GM23338 (cell line): ENCODE results near the gene UBAC2. TPM values are rescaled to one million over a fixed set of nuclear protein-coding genes. Genes with fewer than 3 reads are reported as not detected.

Experiments
- ATAC-seq: fragments of 200-7000 bp; cut with Tn5 transposase; 3 replicates; pipeline ENCODE4 v1.9.1; 2020
- DNase-seq: peaks from one replicate; pipeline ENCODE4 v3.0.0-alpha.2; 2015; ENCODE audit warnings: low spot score
- H2AFZ ChIP-seq: fragments of 200-600 bp; sonication (generic); 2 replicates; pipeline ENCODE4 v1.8.0; 2016; ENCODE audit warnings: antibody characterized with exemption, mild to moderate bottlenecking, moderate library complexity
- H3F3A ChIP-seq: fragments of 200-600 bp; sonication (generic); replicated peaks from 2 replicates; pipeline ENCODE4 v1.8.0; 2017; ENCODE audit warnings: antibody characterized with exemption, mixed run types, low read depth
- H3K27ac ChIP-seq: fragments of 200-600 bp; sonication (generic); 2 replicates; pipeline ENCODE4 v1.6.1; 2016; ENCODE audit warnings: low read depth
- H3K27me3 ChIP-seq: fragments of 200-600 bp; sonication (generic); 2 replicates; pipeline ENCODE4 v1.8.0; 2016; ENCODE audit warnings: mild to moderate bottlenecking, mixed run types, moderate library complexity; ENCODE audit not compliant: insufficient read depth
- H3K36me3 ChIP-seq: fragments of 200-600 bp; sonication (generic); 2 replicates; pipeline ENCODE4 v1.8.0; 2016; ENCODE audit warnings: mild to moderate bottlenecking; ENCODE audit not compliant: insufficient read depth
- H3K4me1 ChIP-seq: fragments of 200-600 bp; sonication (generic); 2 replicates; pipeline ENCODE4 v1.8.0; 2016; ENCODE audit warnings: mild to moderate bottlenecking, moderate library complexity; ENCODE audit not compliant: insufficient read depth
- H3K4me2 ChIP-seq: fragments of 200-600 bp; sonication (generic); 2 replicates; pipeline ENCODE4 v1.7.1; 2017; ENCODE audit warnings: mixed run types
- H3K4me3 ChIP-seq: fragments of 200-600 bp; sonication (generic); 2 replicates; pipeline ENCODE4 v1.6.1; 2016; ENCODE audit warnings: mixed run types
- H3K79me2 ChIP-seq: fragments of 200-600 bp; sonication (generic); replicated peaks from 2 replicates; pipeline ENCODE4 v1.8.0; 2017; ENCODE audit warnings: mild to moderate bottlenecking; ENCODE audit not compliant: insufficient read depth
- H3K9me2 ChIP-seq: fragments of 200-600 bp; sonication (generic); 2 replicates; pipeline ENCODE4 v1.8.0; 2017; ENCODE audit not compliant: insufficient read depth
- H4K20me1 ChIP-seq: fragments of 200-600 bp; sonication (generic); replicated peaks from 2 replicates; pipeline ENCODE4 v1.8.0; 2017; ENCODE audit warnings: mild to moderate bottlenecking; ENCODE audit not compliant: insufficient read depth
- H3K27ac Mint-ChIP-seq: 2 replicates; pipeline ENCODE4 v1.8.0; 2020; ENCODE audit warnings: inconsistent platforms, mild to moderate bottlenecking, moderate library complexity, mixed read lengths
- H3K27me3 Mint-ChIP-seq: 3 replicates; pipeline ENCODE4 v1.8.0; 2022; ENCODE audit warnings: low read depth, mild to moderate bottlenecking, moderate library complexity, mixed read lengths, inconsistent platforms; ENCODE audit not compliant: insufficient read depth, poor library complexity
- H3K36me3 Mint-ChIP-seq: 3 replicates; pipeline ENCODE4 v1.8.0; 2021; ENCODE audit warnings: low read depth, mild to moderate bottlenecking, inconsistent platforms, moderate library complexity, mixed read lengths
- H3K4me1 Mint-ChIP-seq: 3 replicates; pipeline ENCODE4 v1.8.0; 2020; ENCODE audit warnings: mild to moderate bottlenecking, inconsistent platforms, mixed read lengths
- H3K4me3 Mint-ChIP-seq: 3 replicates; pipeline ENCODE4 v1.8.0; 2021; ENCODE audit warnings: moderate library complexity, mild to moderate bottlenecking, inconsistent platforms, mixed read lengths
- H3K9me3 Mint-ChIP-seq: 3 replicates; pipeline ENCODE4 v1.8.0; 2020; ENCODE audit warnings: moderate library complexity, mild to moderate bottlenecking, inconsistent platforms, mixed read lengths
- CREB1 ChIP-seq: fragments of 250-450 bp; sonication (Bioruptor Pico); IDR thresholded peaks from 2 replicates; pipeline ENCODE4 v1.5.0; 2020; ENCODE audit warnings: low read depth, mild to moderate bottlenecking, moderate library complexity
- EZH2 ChIP-seq: fragments of 200-600 bp; sonication (generic); IDR thresholded peaks from one replicate; pipeline ENCODE4 v1.8.0; 2017; ENCODE audit warnings: antibody characterized with exemption, mild to moderate bottlenecking, low read depth; ENCODE audit not compliant: unreplicated experiment
- EZH2phosphoT487 ChIP-seq: fragments of 200-600 bp; sonication (generic); IDR thresholded peaks from one replicate; pipeline ENCODE4 v1.8.1; 2018; ENCODE audit warnings: antibody characterized with exemption; ENCODE audit not compliant: unreplicated experiment
- JUNB ChIP-seq: IDR thresholded peaks from one replicate; pipeline ENCODE4 v1.6.1; 2016; ENCODE audit warnings: antibody characterized with exemption; ENCODE audit not compliant: unreplicated experiment
- NANOG ChIP-seq: IDR thresholded peaks from 2 replicates; pipeline ENCODE4 v1.6.1; 2016; ENCODE audit warnings: antibody characterized with exemption, borderline replicate concordance
- STAT1 ChIP-seq: IDR thresholded peaks from one replicate; pipeline ENCODE4 v1.6.1; 2016; ENCODE audit warnings: antibody characterized with exemption; ENCODE audit not compliant: unreplicated experiment
- ZNF114 ChIP-seq: fragments of 250-450 bp; sonication (Bioruptor Pico); IDR thresholded peaks from 2 replicates; pipeline ENCODE4 v1.5.0; 2020; ENCODE audit warnings: mild to moderate bottlenecking, moderate library complexity
- ZNF331 ChIP-seq: fragments of 250-450 bp; sonication (Bioruptor Pico); IDR thresholded peaks from 2 replicates; pipeline ENCODE4 v1.5.0; 2020; ENCODE audit warnings: low read depth, mild to moderate bottlenecking, moderate library complexity
- polyA plus RNA-seq: library from polyadenylated mRNA; unstranded; fragments of >200 nt; fragmentation: Nextera tagmentation; extraction: Ambion mirVana; gene quantifications from 2 replicates; pipeline ENCODE4 v1.2.1, GENCODE V29; 2016
- total RNA-seq: library from RNA; depleted of rRNA; stranded (reverse); fragments of >200 nt; shearing (Covaris generic); gene quantifications from 2 replicates; pipeline ENCODE4 v1.2.3, GENCODE V29; 2014
- TF ChIP-seq, protein P1 (sequence below): IDR thresholded peaks from 2 replicates; pipeline ENCODE4 v1.6.1; 2016; ENCODE audit warnings: antibody characterized with exemption
- TF ChIP-seq, protein P2 (sequence below): fragments of 250-450 bp; sonication (Bioruptor Pico); IDR thresholded peaks from 2 replicates; pipeline ENCODE4 v1.5.0; 2020; ENCODE audit warnings: mild to moderate bottlenecking, moderate library complexity

The UBAC2 gene
- total and polyA plus RNA-seq, 2 experiments from 2014 or later: 37.9 to 76.9 TPM

DNA sequence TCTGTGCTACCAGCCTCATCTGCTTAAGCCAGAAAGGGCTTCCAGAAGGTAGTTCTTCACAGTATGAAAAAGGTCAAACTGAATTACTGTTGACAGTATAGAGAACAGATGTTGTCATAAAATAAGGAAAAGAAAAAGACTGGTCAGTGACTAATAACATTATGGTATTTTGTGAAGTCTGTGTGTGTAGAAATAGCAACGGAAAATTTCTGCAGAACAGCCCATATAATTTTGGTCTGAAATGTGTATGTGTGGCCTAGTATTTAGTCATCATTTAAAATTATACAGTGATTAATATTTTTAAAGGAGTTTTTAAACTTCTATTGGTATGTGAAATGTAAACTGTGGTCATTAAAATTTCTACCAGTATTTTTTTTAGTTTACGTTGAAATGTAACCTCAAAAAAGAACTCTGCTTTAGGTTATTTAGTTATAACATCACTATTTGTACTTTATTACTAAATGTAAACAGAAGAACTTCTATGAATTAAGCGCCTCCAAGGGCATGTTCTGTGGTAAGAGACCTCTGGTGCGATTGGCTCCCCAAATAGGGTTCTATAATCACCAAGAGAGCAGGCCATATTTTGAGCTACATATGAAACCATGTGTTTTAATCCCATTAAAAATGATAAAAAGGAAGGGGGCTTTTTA, 109.9 kb downstream of the UBAC2 start:
- H3K4me3 ChIP-seq: no peak overlapping the region
- H3K4me1 ChIP-seq: peaks cover 9% of the 10 kb centered on the region
- H3K36me3 Mint-ChIP-seq: peaks cover 8% of the 10 kb centered on the region; the same call in 1 of the 3 replicates
- no peaks in the 10 kb centered on the region for H3K27me3 ChIP-seq
- 0 out of 2 replicates have a peak overlapping the region, but pooled peaks have one; percentile 13 for H3K27ac ChIP-seq
- TF ChIP-seq, protein P1, sequence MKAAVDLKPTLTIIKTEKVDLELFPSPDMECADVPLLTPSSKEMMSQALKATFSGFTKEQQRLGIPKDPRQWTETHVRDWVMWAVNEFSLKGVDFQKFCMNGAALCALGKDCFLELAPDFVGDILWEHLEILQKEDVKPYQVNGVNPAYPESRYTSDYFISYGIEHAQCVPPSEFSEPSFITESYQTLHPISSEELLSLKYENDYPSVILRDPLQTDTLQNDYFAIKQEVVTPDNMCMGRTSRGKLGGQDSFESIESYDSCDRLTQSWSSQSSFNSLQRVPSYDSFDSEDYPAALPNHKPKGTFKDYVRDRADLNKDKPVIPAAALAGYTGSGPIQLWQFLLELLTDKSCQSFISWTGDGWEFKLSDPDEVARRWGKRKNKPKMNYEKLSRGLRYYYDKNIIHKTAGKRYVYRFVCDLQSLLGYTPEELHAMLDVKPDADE: no peak
- TF ChIP-seq JUNB (no peak), CREB1 (CRISPR knock-in tag) (no peak)
- peaks cover 2% of the 10 kb centered on the region for H3K27me3 Mint-ChIP-seq
- no peaks in the 10 kb centered on the region for H3F3A ChIP-seq
- DNase-seq (no peak), ATAC-seq (no peak)
- H4K20me1 ChIP-seq: peaks cover 7% of the 10 kb centered on the region
- H3K9me3 Mint-ChIP-seq: no peaks in the 10 kb centered on the region
- no peak overlapping the region for H3K4me3 Mint-ChIP-seq
- peak overlapping the region; percentile 62; the same call in 1 of the 2 replicates for H3K27ac Mint-ChIP-seq
- no peak overlapping the region for H3K4me2 ChIP-seq
- H3K9me2 ChIP-seq: no peaks in the 10 kb centered on the region
- H3K4me1 Mint-ChIP-seq: peaks cover 40% of the 10 kb centered on the region
- H3K36me3 ChIP-seq: no peaks in the 10 kb centered on the region
- H3K79me2 ChIP-seq: no peaks in the 10 kb centered on the region; the same call in 1 of the 2 replicates
- H2AFZ ChIP-seq: no peak overlapping the region

DNA sequence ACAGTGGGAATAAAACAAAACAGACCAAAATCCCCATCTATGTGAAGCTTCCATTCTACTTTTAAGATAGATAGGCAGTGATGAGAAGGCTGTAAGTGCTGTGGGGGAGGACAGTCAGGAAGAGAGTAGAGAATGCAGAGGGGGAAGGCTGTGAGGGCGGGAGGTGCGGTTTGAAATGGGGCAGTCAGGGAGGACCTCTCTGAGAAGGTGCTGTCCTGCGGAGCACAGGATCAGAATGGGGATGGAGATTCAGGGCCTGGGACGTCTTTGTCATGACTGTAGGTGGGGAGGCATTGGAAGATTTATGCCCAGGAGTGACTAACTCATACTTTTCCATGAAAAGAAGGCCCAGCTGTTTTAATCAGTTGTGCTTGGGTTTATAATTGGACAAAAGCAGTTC, 110.5 kb downstream of the UBAC2 start:
- peaks cover 2% of the 10 kb centered on the region for H3K27me3 Mint-ChIP-seq
- H3K4me1 Mint-ChIP-seq: peaks cover 40% of the 10 kb centered on the region
- H3K9me3 Mint-ChIP-seq: no peaks in the 10 kb centered on the region
- H3K4me3 Mint-ChIP-seq: no peak overlapping the region
- ATAC-seq (peak; percentile 79), DNase-seq (peak; percentile 27)
- no peak overlapping the region for H3K27ac ChIP-seq
- H3K36me3 Mint-ChIP-seq: peaks cover 9% of the 10 kb centered on the region; the same call in 1 of the 3 replicates
- H3K4me3 ChIP-seq: no peak overlapping the region
- H3K4me1 ChIP-seq: peaks cover 9% of the 10 kb centered on the region
- H3K79me2 ChIP-seq: no peaks in the 10 kb centered on the region; the same call in 1 of the 2 replicates
- no peak overlapping the region for H3K4me2 ChIP-seq
- H3F3A ChIP-seq: no peaks in the 10 kb centered on the region
- H4K20me1 ChIP-seq: peaks cover 7% of the 10 kb centered on the region
- H2AFZ ChIP-seq: no peak overlapping the region
- no peaks in the 10 kb centered on the region for H3K9me2 ChIP-seq
- no peaks in the 10 kb centered on the region for H3K27me3 ChIP-seq
- no peaks in the 10 kb centered on the region for H3K36me3 ChIP-seq
- peak overlapping the region; percentile 62 for H3K27ac Mint-ChIP-seq
- no peak for TF ChIP-seq EZH2phosphoT487
- no peak for TF ChIP-seq CREB1 (CRISPR knock-in tag)
- TF ChIP-seq ZNF114: no peak
- TF ChIP-seq ZNF331 (CRISPR knock-in tag): no peak
- no peak for TF ChIP-seq EZH2
- TF ChIP-seq JUNB: no peak
- no peak for TF ChIP-seq NANOG
- TF ChIP-seq STAT1: no peak
- TF ChIP-seq, protein P2, sequence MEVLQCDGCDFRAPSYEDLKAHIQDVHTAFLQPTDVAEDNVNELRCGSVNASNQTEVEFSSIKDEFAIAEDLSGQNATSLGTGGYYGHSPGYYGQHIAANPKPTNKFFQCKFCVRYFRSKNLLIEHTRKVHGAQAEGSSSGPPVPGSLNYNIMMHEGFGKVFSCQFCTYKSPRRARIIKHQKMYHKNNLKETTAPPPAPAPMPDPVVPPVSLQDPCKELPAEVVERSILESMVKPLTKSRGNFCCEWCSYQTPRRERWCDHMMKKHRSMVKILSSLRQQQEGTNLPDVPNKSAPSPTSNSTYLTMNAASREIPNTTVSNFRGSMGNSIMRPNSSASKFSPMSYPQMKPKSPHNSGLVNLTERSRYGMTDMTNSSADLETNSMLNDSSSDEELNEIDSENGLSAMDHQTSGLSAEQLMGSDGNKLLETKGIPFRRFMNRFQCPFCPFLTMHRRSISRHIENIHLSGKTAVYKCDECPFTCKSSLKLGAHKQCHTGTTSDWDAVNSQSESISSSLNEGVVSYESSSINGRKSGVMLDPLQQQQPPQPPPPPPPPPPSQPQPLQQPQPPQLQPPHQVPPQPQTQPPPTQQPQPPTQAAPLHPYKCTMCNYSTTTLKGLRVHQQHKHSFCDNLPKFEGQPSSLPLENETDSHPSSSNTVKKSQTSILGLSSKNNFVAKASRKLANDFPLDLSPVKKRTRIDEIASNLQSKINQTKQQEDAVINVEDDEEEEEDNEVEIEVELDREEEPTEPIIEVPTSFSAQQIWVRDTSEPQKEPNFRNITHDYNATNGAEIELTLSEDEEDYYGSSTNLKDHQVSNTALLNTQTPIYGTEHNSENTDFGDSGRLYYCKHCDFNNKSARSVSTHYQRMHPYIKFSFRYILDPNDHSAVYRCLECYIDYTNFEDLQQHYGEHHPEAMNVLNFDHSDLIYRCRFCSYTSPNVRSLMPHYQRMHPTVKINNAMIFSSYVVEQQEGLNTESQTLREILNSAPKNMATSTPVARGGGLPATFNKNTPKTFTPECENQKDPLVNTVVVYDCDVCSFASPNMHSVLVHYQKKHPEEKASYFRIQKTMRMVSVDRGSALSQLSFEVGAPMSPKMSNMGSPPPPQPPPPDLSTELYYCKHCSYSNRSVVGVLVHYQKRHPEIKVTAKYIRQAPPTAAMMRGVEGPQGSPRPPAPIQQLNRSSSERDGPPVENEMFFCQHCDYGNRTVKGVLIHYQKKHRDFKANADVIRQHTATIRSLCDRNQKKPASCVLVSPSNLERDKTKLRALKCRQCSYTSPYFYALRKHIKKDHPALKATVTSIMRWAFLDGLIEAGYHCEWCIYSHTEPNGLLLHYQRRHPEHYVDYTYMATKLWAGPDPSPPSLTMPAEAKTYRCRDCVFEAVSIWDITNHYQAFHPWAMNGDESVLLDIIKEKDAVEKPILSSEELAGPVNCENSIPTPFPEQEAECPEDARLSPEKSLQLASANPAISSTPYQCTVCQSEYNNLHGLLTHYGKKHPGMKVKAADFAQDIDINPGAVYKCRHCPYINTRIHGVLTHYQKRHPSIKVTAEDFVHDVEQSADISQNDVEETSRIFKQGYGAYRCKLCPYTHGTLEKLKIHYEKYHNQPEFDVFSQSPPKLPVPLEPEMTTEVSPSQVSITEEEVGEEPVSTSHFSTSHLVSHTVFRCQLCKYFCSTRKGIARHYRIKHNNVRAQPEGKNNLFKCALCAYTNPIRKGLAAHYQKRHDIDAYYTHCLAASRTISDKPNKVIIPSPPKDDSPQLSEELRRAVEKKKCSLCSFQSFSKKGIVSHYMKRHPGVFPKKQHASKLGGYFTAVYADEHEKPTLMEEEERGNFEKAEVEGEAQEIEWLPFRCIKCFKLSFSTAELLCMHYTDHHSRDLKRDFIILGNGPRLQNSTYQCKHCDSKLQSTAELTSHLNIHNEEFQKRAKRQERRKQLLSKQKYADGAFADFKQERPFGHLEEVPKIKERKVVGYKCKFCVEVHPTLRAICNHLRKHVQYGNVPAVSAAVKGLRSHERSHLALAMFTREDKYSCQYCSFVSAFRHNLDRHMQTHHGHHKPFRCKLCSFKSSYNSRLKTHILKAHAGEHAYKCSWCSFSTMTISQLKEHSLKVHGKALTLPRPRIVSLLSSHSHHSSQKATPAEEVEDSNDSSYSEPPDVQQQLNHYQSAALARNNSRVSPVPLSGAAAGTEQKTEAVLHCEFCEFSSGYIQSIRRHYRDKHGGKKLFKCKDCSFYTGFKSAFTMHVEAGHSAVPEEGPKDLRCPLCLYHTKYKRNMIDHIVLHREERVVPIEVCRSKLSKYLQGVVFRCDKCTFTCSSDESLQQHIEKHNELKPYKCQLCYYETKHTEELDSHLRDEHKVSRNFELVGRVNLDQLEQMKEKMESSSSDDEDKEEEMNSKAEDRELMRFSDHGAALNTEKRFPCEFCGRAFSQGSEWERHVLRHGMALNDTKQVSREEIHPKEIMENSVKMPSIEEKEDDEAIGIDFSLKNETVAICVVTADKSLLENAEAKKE (CRISPR knock-in tag): no peak
